ENCODE measurements around the gene TLE6. TPM values are rescaled to one million over a fixed set of nuclear protein-coding genes. Genes with fewer than 3 reads are reported as not detected.
"Not testable (repeated sequence)": the region's sequence is repeated elsewhere in the genome, so short reads cannot be mapped to it uniquely, and the experiment has no call there.

Gene TLE6
- total RNA-seq, 1 donor from 2014 or later: 0.11 TPM

- no peaks in the 10 kb centered on the region for H3K36me3 Mint-ChIP-seq (ENCODE audit: low read depth, unreplicated experiment)
- H3K9ac ChIP-seq (ENCODE audit: low read length): no peak overlapping the region
- peaks cover 64% of the 10 kb centered on the region for H3K27me3 Mint-ChIP-seq (ENCODE audit: low read depth, unreplicated experiment)
- no peaks in the 10 kb centered on the region for H3K9me3 ChIP-seq (ENCODE audit: insufficient read depth, low read depth, low read length)
- H3K27ac ChIP-seq (ENCODE audit: low read depth, low read length): no peak overlapping the region
- DNase-seq (ENCODE audit: low read depth): no peak
- H3K4me1 ChIP-seq (ENCODE audit: insufficient read depth, low read length): no peaks in the 10 kb centered on the region
- H3K27me3 ChIP-seq (ENCODE audit: insufficient read depth, low read length): peaks cover 9% of the 10 kb centered on the region
- H3K4me1 Mint-ChIP-seq (ENCODE audit: low read depth, unreplicated experiment): no peaks in the 10 kb centered on the region
- no peak overlapping the region for H3K4me2 ChIP-seq (ENCODE audit: low read length)
- no peak overlapping the region for H3K4me3 ChIP-seq (ENCODE audit: insufficient read depth, low read depth, low read length)
- peaks cover 2% of the 10 kb centered on the region for H3K9me3 Mint-ChIP-seq (ENCODE audit: unreplicated experiment)
- H2AFZ ChIP-seq (ENCODE audit: low read depth, low read length): no peak overlapping the region
- TF ChIP-seq CTCF (IDR thresholded peaks at IDR 0.05; ENCODE audit: insufficient read depth, low read depth, low read length) (no peak), EZH2 (IDR thresholded peaks at IDR 0.05; ENCODE audit: insufficient read depth, low read length) (no peak)
- no peak overlapping the region for H3K27ac Mint-ChIP-seq (ENCODE audit: unreplicated experiment)
- no peak overlapping the region for H3K4me3 Mint-ChIP-seq (ENCODE audit: unreplicated experiment)
- H4K20me1 ChIP-seq (ENCODE audit: insufficient read depth, low read length): no peaks in the 10 kb centered on the region
- H3K79me2 ChIP-seq (ENCODE audit: insufficient read depth, low read length): no peaks in the 10 kb centered on the region
- H3K36me3 ChIP-seq (ENCODE audit: insufficient read depth, low read length): no peaks in the 10 kb centered on the region
- no peak for FAIRE-seq
These were observed 33.5 kb downstream of the TLE6 start for GRCh38 chr19:3010871-3011270.

- not testable (repeated sequence) for DNase-seq (ENCODE audit: low read depth); H3K27ac ChIP-seq (ENCODE audit: low read depth, low read length); H3K36me3 ChIP-seq (ENCODE audit: insufficient read depth, low read length); H3K4me1 Mint-ChIP-seq (ENCODE audit: low read depth, unreplicated experiment); H3K4me3 ChIP-seq (ENCODE audit: insufficient read depth, low read depth, low read length); H3K36me3 Mint-ChIP-seq (ENCODE audit: low read depth, unreplicated experiment); H3K27ac Mint-ChIP-seq (ENCODE audit: unreplicated experiment); H3K4me2 ChIP-seq (ENCODE audit: low read length); H3K79me2 ChIP-seq (ENCODE audit: insufficient read depth, low read length); H3K9me3 ChIP-seq (ENCODE audit: insufficient read depth, low read depth, low read length); H3K9me3 Mint-ChIP-seq (ENCODE audit: unreplicated experiment); H3K4me3 Mint-ChIP-seq (ENCODE audit: unreplicated experiment); H3K9ac ChIP-seq (ENCODE audit: low read length); H3K27me3 ChIP-seq (ENCODE audit: insufficient read depth, low read length); H4K20me1 ChIP-seq (ENCODE audit: insufficient read depth, low read length); FAIRE-seq; H2AFZ ChIP-seq (ENCODE audit: low read depth, low read length); H3K4me1 ChIP-seq (ENCODE audit: insufficient read depth, low read length)
- peaks cover 67% of the 10 kb centered on the region for H3K27me3 Mint-ChIP-seq (ENCODE audit: low read depth, unreplicated experiment)
These were observed 34.7 kb downstream of the TLE6 start for GRCh38 chr19:3012059-3012458.

- Mint-ChIP-seq H3K27ac (ENCODE audit: unreplicated experiment) (no peak overlapping the region), H3K4me3 (ENCODE audit: unreplicated experiment) (no peak overlapping the region), H3K36me3 (ENCODE audit: low read depth, unreplicated experiment) (no peaks in the 10 kb centered on the region), H3K9me3 (ENCODE audit: unreplicated experiment) (peaks cover 2% of the 10 kb centered on the region), H3K4me1 (ENCODE audit: low read depth, unreplicated experiment) (no peaks in the 10 kb centered on the region), H3K27me3 (ENCODE audit: low read depth, unreplicated experiment) (peaks cover 70% of the 10 kb centered on the region)
- Histone ChIP-seq H3K9ac (ENCODE audit: low read length) (no peak overlapping the region), H3K27me3 (ENCODE audit: insufficient read depth, low read length) (peaks cover 9% of the 10 kb centered on the region), H4K20me1 (ENCODE audit: insufficient read depth, low read length) (no peaks in the 10 kb centered on the region), H3K4me1 (ENCODE audit: insufficient read depth, low read length) (no peaks in the 10 kb centered on the region), H3K79me2 (ENCODE audit: insufficient read depth, low read length) (no peaks in the 10 kb centered on the region), H3K27ac (ENCODE audit: low read depth, low read length) (no peak overlapping the region), H2AFZ (ENCODE audit: low read depth, low read length) (no peak overlapping the region), H3K4me2 (ENCODE audit: low read length) (no peak overlapping the region), H3K9me3 (ENCODE audit: insufficient read depth, low read depth, low read length) (no peaks in the 10 kb centered on the region), H3K4me3 (ENCODE audit: insufficient read depth, low read depth, low read length) (no peak overlapping the region), H3K36me3 (ENCODE audit: insufficient read depth, low read length) (no peaks in the 10 kb centered on the region)
- no peak for DNase-seq (ENCODE audit: low read depth)
- FAIRE-seq: no peak
- no peak for TF ChIP-seq CTCF (IDR thresholded peaks at IDR 0.05; ENCODE audit: insufficient read depth, low read depth, low read length)
- no peak for TF ChIP-seq EZH2 (IDR thresholded peaks at IDR 0.05; ENCODE audit: insufficient read depth, low read length)
These were observed 35.4 kb downstream of the TLE6 start for GRCh38 chr19:3012621-3013262.

Data from astrocyte (in vitro differentiated cells and primary cell).